ENCODE results near the gene KCNQ2. TPM values are rescaled to one million over a fixed set of nuclear protein-coding genes. Genes with fewer than 3 reads are reported as not detected.

The KCNQ2 gene
- total and polyA plus RNA-seq, 3 donors from 2014 or later: 36.2 to 60.9 (median 49.2) TPM

DNA sequence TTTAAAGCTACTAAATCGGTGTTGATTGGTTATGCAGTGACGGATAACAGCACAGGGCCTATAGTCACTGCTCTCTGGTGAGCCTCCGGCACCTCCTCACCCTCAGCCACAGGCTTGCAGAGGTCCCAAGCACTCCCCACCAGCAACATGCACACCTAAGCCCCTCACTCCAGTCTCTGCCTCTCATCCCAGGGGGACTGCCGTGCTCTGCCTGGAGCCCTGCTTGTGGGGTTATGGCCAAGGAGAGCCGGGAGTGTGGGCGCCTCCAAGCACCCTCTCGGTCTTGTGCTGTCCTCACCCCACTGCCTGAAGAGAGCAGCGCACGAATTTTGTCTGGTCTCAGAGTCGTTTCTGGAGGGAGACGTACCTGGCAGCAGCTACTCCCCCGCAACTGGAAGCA is 33.3 kb upstream of the KCNQ2 start:
- intact Hi-C loops (cut with DNase I; ENCODE audit: low total_unique reads): no loop called here
- H3K4me1 ChIP-seq: no peaks in the 10 kb centered on the region
- H3K27ac ChIP-seq: no peak overlapping the region
- TF ChIP-seq, protein P1, sequence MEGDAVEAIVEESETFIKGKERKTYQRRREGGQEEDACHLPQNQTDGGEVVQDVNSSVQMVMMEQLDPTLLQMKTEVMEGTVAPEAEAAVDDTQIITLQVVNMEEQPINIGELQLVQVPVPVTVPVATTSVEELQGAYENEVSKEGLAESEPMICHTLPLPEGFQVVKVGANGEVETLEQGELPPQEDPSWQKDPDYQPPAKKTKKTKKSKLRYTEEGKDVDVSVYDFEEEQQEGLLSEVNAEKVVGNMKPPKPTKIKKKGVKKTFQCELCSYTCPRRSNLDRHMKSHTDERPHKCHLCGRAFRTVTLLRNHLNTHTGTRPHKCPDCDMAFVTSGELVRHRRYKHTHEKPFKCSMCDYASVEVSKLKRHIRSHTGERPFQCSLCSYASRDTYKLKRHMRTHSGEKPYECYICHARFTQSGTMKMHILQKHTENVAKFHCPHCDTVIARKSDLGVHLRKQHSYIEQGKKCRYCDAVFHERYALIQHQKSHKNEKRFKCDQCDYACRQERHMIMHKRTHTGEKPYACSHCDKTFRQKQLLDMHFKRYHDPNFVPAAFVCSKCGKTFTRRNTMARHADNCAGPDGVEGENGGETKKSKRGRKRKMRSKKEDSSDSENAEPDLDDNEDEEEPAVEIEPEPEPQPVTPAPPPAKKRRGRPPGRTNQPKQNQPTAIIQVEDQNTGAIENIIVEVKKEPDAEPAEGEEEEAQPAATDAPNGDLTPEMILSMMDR (IDR thresholded peaks at IDR 0.05): no peak
- TF ChIP-seq POLR2A (IDR thresholded peaks at IDR 0.05): no peak
- 65 to 83% methylated on average over 11 to 12 of the region's 12 CpGs for WGBS, 2 donors
- no peak for DNase-seq
- H3K9me3 ChIP-seq: no peaks in the 10 kb centered on the region
- no peak overlapping the region for H3K4me3 ChIP-seq
- H3K27me3 ChIP-seq: no peaks in the 10 kb centered on the region
- no peaks in the 10 kb centered on the region for H3K36me3 ChIP-seq (ENCODE audit: low read depth, missing control alignments)

DNA sequence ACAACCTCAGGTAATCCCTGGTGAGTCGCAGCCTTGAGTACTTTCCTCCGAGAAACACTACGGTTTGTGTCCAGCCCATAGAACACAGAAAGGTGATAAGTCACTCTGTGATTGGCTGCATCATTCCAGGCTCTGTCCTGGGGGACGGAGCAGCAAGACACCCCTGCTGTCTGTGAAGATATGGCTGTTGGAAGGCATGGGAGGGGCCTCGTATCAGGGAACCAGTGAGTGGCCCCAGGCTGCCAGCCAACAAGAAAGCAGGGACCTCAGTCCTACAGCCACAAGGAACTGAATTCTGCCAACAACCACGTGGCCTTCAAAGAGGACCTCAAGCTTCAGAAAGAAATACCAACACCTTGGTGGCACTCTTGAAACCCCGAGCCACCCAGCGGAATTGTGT is 32.8 kb upstream of the KCNQ2 start:
- TF ChIP-seq, protein P1 (IDR thresholded peaks at IDR 0.05): no peak
- no peak for TF ChIP-seq POLR2A (IDR thresholded peaks at IDR 0.05)
- Histone ChIP-seq H3K27me3 (no peaks in the 10 kb centered on the region), H3K4me1 (no peaks in the 10 kb centered on the region), H3K9me3 (no peaks in the 10 kb centered on the region), H3K36me3 (ENCODE audit: low read depth, missing control alignments) (no peaks in the 10 kb centered on the region), H3K4me3 (no peak overlapping the region), H3K27ac (no peak overlapping the region)
- DNase-seq: no peak
- intact Hi-C loops (cut with DNase I; ENCODE audit: low total_unique reads): no loop called here
- 90 to 91% methylated on average over 6 to 8 of the region's 8 CpGs for WGBS, 2 donors

DNA sequence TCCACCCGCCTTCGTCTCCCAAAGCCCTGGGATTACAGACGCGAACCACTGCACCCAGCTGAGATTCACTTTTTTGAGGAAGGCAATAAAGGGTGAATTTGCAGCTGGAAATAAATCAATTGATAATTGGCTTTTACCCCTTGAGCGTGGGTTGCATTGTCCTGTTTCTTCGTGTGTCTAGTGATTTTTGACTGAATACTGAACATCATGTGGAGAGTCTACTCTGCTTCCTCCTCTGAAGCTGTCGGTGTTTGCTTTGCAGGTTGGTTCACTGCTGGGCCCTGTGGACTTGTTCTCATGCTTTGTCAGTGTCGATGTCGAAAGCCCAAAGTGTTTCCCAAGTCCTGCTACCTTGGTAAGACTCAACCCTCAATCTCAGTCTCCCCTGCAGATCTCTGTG is 32.2 kb upstream of the KCNQ2 start:
- H3K27ac ChIP-seq: no peak overlapping the region
- no peak for DNase-seq
- intact Hi-C loops (cut with DNase I; ENCODE audit: low total_unique reads): no loop called here
- TF ChIP-seq, protein P1 (IDR thresholded peaks at IDR 0.05): no peak
- TF ChIP-seq POLR2A (IDR thresholded peaks at IDR 0.05): no peak
- no peaks in the 10 kb centered on the region for H3K27me3 ChIP-seq
- H3K9me3 ChIP-seq: no peaks in the 10 kb centered on the region
- WGBS, 2 donors: 91 to 93% methylated on average over 9 of the region's 9 CpGs
- H3K4me3 ChIP-seq: no peak overlapping the region
- H3K4me1 ChIP-seq: no peaks in the 10 kb centered on the region
- H3K36me3 ChIP-seq (ENCODE audit: low read depth, missing control alignments): no peaks in the 10 kb centered on the region

DNA sequence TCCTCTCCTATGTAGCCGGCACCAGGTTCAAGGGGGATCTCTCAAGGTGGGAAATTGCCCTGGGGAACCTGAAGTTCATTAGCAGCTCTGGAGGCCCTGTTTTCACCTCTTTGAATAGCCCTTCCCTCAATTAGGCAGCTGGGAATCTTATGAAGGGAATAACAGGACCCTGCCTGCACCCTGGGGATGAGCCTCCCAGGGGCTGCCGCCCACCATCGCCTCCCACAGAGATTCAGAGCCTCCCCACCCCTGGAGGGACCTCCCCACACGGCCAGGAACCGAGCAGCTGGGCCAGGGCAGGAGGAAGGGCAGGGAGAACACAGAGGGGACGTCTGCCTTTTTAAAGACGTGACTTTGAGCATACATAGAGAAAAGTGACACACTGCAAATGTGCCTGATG is 31.1 kb upstream of the KCNQ2 start:
- TF ChIP-seq, protein P1 (IDR thresholded peaks at IDR 0.05): no peak
- TF ChIP-seq POLR2A (IDR thresholded peaks at IDR 0.05): no peak
- Histone ChIP-seq H3K9me3 (no peaks in the 10 kb centered on the region), H3K36me3 (ENCODE audit: low read depth, missing control alignments) (no peaks in the 10 kb centered on the region), H3K27ac (no peak overlapping the region), H3K4me1 (no peaks in the 10 kb centered on the region), H3K4me3 (no peak overlapping the region), H3K27me3 (no peaks in the 10 kb centered on the region)
- intact Hi-C loops (cut with DNase I; ENCODE audit: low total_unique reads): no loop called here
- DNase-seq: no peak
- 45 to 57% methylated on average over 6 to 7 of the region's 7 CpGs for WGBS, 2 donors

DNA sequence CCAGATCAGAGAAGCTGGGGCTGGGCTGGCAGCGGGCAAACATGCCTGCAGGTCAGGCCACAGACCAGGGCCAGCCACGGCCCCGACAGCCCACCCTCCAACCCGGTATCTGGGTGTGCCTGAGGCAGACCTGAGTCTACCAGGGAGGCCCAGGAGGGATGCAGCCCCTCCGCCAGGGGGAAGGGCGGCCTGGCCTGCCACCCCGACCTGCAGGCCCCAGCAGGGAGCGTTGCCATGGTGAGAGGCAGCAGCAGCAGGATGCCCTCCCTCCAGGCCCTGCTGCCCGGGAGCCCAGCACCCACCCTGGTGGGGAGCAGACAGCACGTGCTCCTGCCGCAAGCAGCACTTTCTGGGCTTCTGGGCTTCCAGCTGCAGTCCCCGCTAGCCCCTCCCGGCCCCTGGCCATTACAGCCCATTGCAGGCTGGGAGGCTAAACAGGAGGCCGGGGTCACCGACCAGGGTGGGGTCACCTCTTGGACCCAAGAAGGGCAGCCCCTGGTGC is 30.3 kb upstream of the KCNQ2 start:
- Histone ChIP-seq H3K4me3 (no peak overlapping the region), H3K27me3 (no peaks in the 10 kb centered on the region), H3K4me1 (no peaks in the 10 kb centered on the region), H3K27ac (no peak overlapping the region), H3K9me3 (no peaks in the 10 kb centered on the region), H3K36me3 (ENCODE audit: low read depth, missing control alignments) (no peaks in the 10 kb centered on the region)
- no peak for DNase-seq
- WGBS, 2 donors: 54 to 80% methylated on average over 1 to 13 of the region's 15 CpGs
- TF ChIP-seq, protein P1 (IDR thresholded peaks at IDR 0.05): no peak
- TF ChIP-seq POLR2A (IDR thresholded peaks at IDR 0.05): no peak
- intact Hi-C loops (cut with DNase I; ENCODE audit: low total_unique reads): no loop called here

Data from testis (tissue), 3 donors.